ENCODE data around the gene CCDC74B. TPM values are rescaled to one million over a fixed set of nuclear protein-coding genes. Genes with fewer than 3 reads are reported as not detected.
"Not testable (repeated sequence)": the region's sequence is repeated elsewhere in the genome, so short reads cannot be mapped to it uniquely, and the experiment has no call there.

Gene CCDC74B
- total RNA-seq, 1 donor from 2014 or later: 0.64 TPM

- DNase-seq (ENCODE audit: low spot score): not testable (repeated sequence)
These were observed 24.0 kb downstream of the CCDC74B start for GRCh38 chr2:130120924-130121323.

- DNase-seq (ENCODE audit: low spot score): not testable (repeated sequence)
These were observed 42.1 kb downstream of the CCDC74B start for GRCh38 chr2:130102597-130103363.

Other genes with a start within 250 kb of the CCDC74B start
- not detected for gene RAB6C, start 165.4 kb downstream of the CCDC74B start, total RNA-seq
- not detected for gene POTEF, start 15.9 kb downstream of the CCDC74B start, total RNA-seq
- gene SMPD4, start 36.5 kb upstream of the CCDC74B start, total RNA-seq: 32.7 TPM
- gene MZT2B, start 37.1 kb upstream of the CCDC74B start, total RNA-seq: 132 TPM
- not detected for gene TUBA3E, start 53.3 kb upstream of the CCDC74B start, total RNA-seq
- 104 TPM for gene IMP4, start 197.8 kb upstream of the CCDC74B start, total RNA-seq
- 52.2 TPM for gene PTPN18, start 210.9 kb upstream of the CCDC74B start, total RNA-seq